Activated naive CD8-positive, alpha-beta T cell treated with anti-CD3 and anti-CD28 coated beads, Interleukin-2, amount 10 ng/mL, durations not matched to agents 7 days and 5 days (primary cell): ENCODE data around the gene C9orf153. TPM values are rescaled to one million over a fixed set of nuclear protein-coding genes. Genes with fewer than 3 reads are reported as not detected.
A peak's percentile ranks its signal among the peaks of the same experiment; 100 is the strongest.

Experiments used
- ATAC-seq: fragments of 150-1000 bp; cut with Tn5 transposase; one replicate; pipeline ENCODE4 v1.10.0; 2021; ENCODE audit warnings: low read depth, moderate library complexity
- POLR2A ChIA-PET: fragments of 350-600 bp; sonication (Branson Sonifier 250); formaldehyde crosslinking; loops from one replicate; lab custom pipeline; 2021; ENCODE audit warnings: antibody characterized with exemption; lab: Charles Lee
- DNase-seq: peaks from one replicate; pipeline ENCODE4 v3.0.0; 2021
- H3K27ac Mint-ChIP-seq: one replicate; pipeline ENCODE4 v1.8.0; 2022; ENCODE audit warnings: mild to moderate bottlenecking, mixed read lengths
- H3K27me3 Mint-ChIP-seq: one replicate; pipeline ENCODE4 v1.8.0; 2022; ENCODE audit warnings: mild to moderate bottlenecking, moderate library complexity, mixed read lengths
- H3K36me3 Mint-ChIP-seq: one replicate; pipeline ENCODE4 v1.8.0; 2021; ENCODE audit warnings: mild to moderate bottlenecking, mixed read lengths
- H3K4me1 Mint-ChIP-seq: one replicate; pipeline ENCODE4 v1.8.0; 2021; ENCODE audit warnings: mixed read lengths
- H3K4me3 Mint-ChIP-seq: one replicate; pipeline ENCODE4 v1.8.0; 2022; ENCODE audit warnings: mild to moderate bottlenecking, moderate library complexity, mixed read lengths
- H3K9me3 Mint-ChIP-seq: one replicate; pipeline ENCODE4 v1.8.0; 2021; ENCODE audit warnings: mixed read lengths
- total RNA-seq, 2 experiments: library from RNA; stranded (reverse); gene quantifications; one replicate each; pipeline ENCODE4 v1.2.3, GENCODE V29; 2021

Gene C9orf153
- total RNA-seq, 2 experiments from 2014 or later, result 0.30 to 0.34 TPM

DNA sequence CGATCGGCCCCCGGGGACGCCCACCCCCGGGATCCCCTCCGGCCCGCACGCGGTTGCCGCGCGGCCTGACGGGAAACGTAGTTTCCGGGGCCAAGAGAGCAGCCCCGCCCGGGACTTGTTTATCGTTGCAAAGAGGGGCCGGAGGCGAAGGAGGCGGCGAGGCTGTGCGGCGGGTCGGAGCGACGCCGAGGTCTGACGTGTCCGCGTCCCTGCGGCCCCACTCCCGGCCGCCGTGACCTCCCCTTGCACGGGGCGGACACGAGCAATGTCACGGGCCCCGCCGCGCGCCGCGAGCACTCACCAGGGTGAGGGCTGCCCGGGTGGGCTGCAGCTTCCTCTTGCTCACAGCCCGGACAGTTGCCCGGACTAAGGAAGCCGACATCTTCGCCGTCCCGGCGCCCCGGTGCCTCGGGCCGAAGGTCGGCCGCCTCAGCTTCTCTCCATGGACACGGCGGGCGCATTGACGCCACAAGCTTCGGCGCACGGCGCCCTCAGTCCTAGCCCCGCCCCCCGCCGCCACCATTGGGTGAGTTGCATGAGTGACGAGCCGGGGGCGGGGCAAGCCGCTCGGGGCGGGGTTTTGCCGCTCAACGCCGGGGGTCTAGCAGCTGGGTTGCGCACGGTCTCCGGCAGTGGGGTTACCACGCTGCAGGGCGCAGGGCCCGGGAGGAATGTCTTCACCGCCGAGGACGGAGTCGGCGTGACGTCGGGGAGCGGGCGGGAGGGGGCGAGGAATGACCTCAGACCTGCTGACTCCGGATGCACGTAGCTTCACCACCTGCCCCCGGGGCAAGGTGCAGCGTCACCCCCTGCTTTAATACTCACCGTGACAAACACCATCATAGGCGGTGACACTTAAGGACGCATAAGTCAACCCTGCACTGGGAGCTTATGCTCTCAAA is 22.9 kb upstream of the C9orf153 start, which contains the start of gene ISCA1:
TSS of gene ISCA1 (minus strand) at position 462 of the 902 bp plus-strand sequence. CDS start at position 382, 80 bp downstream.
- Mint-ChIP-seq H3K36me3 (peaks cover 12% of the 10 kb centered on the region), H3K4me1 (peaks cover 31% of the 10 kb centered on the region), H3K4me3 (peak within 1 kb of the TSS; percentile 94), H3K27me3 (no peaks in the 10 kb centered on the region), H3K27ac (peak within 1 kb of the TSS; percentile 95), H3K9me3 (no peaks in the 10 kb centered on the region)
- POLR2A ChIA-PET, result interaction anchor here (0.6 to 1.4 kb wide), 11 partner anchors 15 to 477 kb away, joined by 3 to 10 read pairs (median 4); partner anchors contain the start of gene NAA35
- ATAC-seq (peak; percentile 82), DNase-seq (peak; percentile 98)

GRCh38 chr9:86281593-86282076 is 22.2 kb upstream of the C9orf153 start:
- no peaks in the 10 kb centered on the region for H3K9me3 Mint-ChIP-seq
- peak overlapping the region; percentile 94 for H3K4me3 Mint-ChIP-seq
- H3K27ac Mint-ChIP-seq, result peak overlapping the region; percentile 82
- DNase-seq (peak; percentile 83), ATAC-seq (no peak)
- peaks cover 12% of the 10 kb centered on the region for H3K36me3 Mint-ChIP-seq
- H3K27me3 Mint-ChIP-seq, result no peaks in the 10 kb centered on the region
- POLR2A ChIA-PET, result interaction anchor here (1.4 kb wide), 4 partner anchors 15 to 59 kb away, joined by 4 to 10 read pairs (median 6); no protein-coding TSS in a partner anchor
- peaks cover 31% of the 10 kb centered on the region for H3K4me1 Mint-ChIP-seq

- POLR2A ChIA-PET, result no interaction called here
- Mint-ChIP-seq H3K4me3 (peak overlapping the region; percentile 10), H3K4me1 (peaks cover 31% of the 10 kb centered on the region), H3K36me3 (peaks cover 12% of the 10 kb centered on the region), H3K9me3 (no peaks in the 10 kb centered on the region), H3K27ac (peak overlapping the region; percentile 82), H3K27me3 (no peaks in the 10 kb centered on the region)
- ATAC-seq (no peak), DNase-seq (no peak)
These were observed 21.1 kb upstream of the C9orf153 start for GRCh38 chr9:86280580-86280979.

DNA sequence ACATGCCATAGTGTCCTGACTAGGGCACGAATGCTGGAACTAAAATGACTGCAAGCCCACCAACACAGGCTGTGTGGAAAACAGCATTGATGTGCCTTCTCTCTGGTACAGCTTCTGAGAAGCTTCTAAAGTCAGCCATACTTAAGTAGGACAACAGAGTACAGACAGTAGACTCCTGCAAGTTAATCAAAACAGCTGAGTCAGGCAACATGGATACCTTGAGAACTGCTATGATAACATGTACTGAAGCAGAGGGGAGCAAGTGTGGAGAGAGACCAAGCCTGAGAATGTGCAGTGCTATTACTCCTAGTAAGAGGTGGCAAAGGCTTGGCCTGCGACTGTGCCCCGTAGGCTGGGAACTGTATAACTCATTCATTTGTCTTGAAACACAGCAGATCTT is 20.4 kb upstream of the C9orf153 start:
- DNase-seq (no peak), ATAC-seq (no peak)
- no peak overlapping the region for H3K27ac Mint-ChIP-seq
- peaks cover 12% of the 10 kb centered on the region for H3K36me3 Mint-ChIP-seq
- POLR2A ChIA-PET, result no interaction called here
- no peaks in the 10 kb centered on the region for H3K27me3 Mint-ChIP-seq
- peaks cover 31% of the 10 kb centered on the region for H3K4me1 Mint-ChIP-seq
- H3K9me3 Mint-ChIP-seq, result no peaks in the 10 kb centered on the region
- no peak overlapping the region for H3K4me3 Mint-ChIP-seq

GRCh38 chr9:86277072-86277471 is 17.6 kb upstream of the C9orf153 start:
- Mint-ChIP-seq H3K27ac (no peak overlapping the region), H3K4me1 (peaks cover 22% of the 10 kb centered on the region), H3K4me3 (no peak overlapping the region), H3K9me3 (no peaks in the 10 kb centered on the region), H3K27me3 (no peaks in the 10 kb centered on the region), H3K36me3 (peaks cover 23% of the 10 kb centered on the region)
- no peak for DNase-seq
- POLR2A ChIA-PET, result no interaction called here
- no peak for ATAC-seq

- Mint-ChIP-seq H3K27ac (no peak overlapping the region), H3K4me1 (peaks cover 15% of the 10 kb centered on the region), H3K27me3 (no peaks in the 10 kb centered on the region), H3K36me3 (peaks cover 30% of the 10 kb centered on the region), H3K9me3 (no peaks in the 10 kb centered on the region), H3K4me3 (no peak overlapping the region)
- POLR2A ChIA-PET, result no interaction called here
- no peak for DNase-seq
- ATAC-seq, result no peak
These were observed 16.5 kb upstream of the C9orf153 start for GRCh38 chr9:86275962-86276361.

DNA sequence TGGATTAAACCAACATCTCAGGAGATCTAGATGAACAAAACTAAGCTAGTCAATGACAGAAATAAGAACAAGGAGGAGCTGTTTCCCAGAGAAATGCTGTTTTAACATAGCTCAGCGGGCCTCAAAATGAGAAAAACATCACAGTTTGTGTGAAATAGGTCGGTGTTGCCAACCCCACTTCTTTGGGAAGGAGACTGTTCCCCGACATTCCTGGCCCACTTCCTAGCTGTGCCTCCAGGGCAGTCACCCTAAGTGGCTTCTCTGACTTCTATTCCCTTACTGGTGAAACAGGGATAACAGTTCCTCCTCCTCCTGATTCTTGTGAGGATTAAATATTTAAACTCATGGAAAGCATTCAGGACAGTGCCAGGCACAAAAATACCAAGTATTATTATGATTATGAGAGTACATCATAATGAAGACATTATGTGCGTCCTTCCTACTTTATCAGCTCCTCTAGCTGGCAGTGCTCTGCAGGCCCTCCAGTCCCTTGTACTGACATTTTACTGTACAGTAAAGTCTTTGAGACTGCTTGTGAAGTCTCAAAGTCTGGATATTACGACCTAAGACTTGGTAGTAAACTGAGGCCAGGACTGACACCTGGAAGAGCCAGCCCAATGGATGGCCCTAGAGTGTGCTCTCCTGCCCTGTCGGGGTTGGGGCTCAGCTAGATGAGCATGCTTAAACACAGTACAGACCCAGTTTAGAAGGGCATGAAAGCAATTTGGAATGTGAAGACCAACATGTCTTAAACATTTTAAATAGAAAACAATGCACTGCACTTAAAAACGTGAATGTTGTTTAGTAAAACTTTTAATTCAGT is 15.6 kb upstream of the C9orf153 start:
- Mint-ChIP-seq H3K36me3 (peaks cover 29% of the 10 kb centered on the region), H3K27ac (no peak overlapping the region), H3K4me3 (no peak overlapping the region), H3K27me3 (no peaks in the 10 kb centered on the region), H3K9me3 (no peaks in the 10 kb centered on the region), H3K4me1 (peaks cover 12% of the 10 kb centered on the region)
- DNase-seq, result no peak
- POLR2A ChIA-PET, result no interaction called here
- no peak for ATAC-seq

- no peak for DNase-seq
- Mint-ChIP-seq H3K4me1 (no peaks in the 10 kb centered on the region), H3K36me3 (peaks cover 27% of the 10 kb centered on the region), H3K9me3 (no peaks in the 10 kb centered on the region), H3K4me3 (no peak overlapping the region), H3K27ac (no peak overlapping the region), H3K27me3 (no peaks in the 10 kb centered on the region)
- POLR2A ChIA-PET, result no interaction called here
- ATAC-seq, result no peak
These were observed 12.8 kb upstream of the C9orf153 start for GRCh38 chr9:86272221-86272620.

DNA sequence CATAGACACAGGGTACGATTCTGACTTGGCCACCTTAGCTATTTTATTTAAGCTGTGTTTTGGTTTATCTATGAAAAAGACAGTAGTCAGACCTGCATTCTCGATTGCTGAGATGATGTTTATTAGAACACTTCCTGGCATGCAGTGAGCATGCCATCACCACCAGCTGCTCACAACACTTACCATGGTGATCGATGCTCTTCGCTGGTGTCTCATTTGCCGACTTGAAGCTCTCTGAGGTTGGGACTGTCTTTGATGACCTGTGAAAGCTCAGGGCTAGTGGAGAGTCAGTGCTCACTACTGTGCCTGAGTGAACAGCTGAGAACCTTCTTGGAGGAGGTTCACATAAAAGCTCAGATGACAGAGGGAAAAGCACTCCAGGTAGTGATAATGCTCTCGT is 4.4 kb upstream of the C9orf153 start:
- H3K36me3 Mint-ChIP-seq, result peaks cover 10% of the 10 kb centered on the region
- POLR2A ChIA-PET, result no interaction called here

GRCh38 chr9:86262492-86262891 is 3.0 kb upstream of the C9orf153 start:
- ATAC-seq (no peak), DNase-seq (no peak)
- H3K4me3 Mint-ChIP-seq, result no peak overlapping the region
- POLR2A ChIA-PET, result no interaction called here
- H3K4me1 Mint-ChIP-seq, result no peaks in the 10 kb centered on the region
- no peaks in the 10 kb centered on the region for H3K9me3 Mint-ChIP-seq
- peaks cover 7% of the 10 kb centered on the region for H3K36me3 Mint-ChIP-seq
- no peak overlapping the region for H3K27ac Mint-ChIP-seq
- no peaks in the 10 kb centered on the region for H3K27me3 Mint-ChIP-seq

More for the DNA sequence above, 4.4 kb upstream of the C9orf153 start:
- Mint-ChIP-seq H3K27ac (no peak overlapping the region), H3K4me3 (no peak overlapping the region), H3K9me3 (no peaks in the 10 kb centered on the region), H3K4me1 (no peaks in the 10 kb centered on the region), H3K27me3 (no peaks in the 10 kb centered on the region)
- DNase-seq (no peak), ATAC-seq (no peak)

DNA sequence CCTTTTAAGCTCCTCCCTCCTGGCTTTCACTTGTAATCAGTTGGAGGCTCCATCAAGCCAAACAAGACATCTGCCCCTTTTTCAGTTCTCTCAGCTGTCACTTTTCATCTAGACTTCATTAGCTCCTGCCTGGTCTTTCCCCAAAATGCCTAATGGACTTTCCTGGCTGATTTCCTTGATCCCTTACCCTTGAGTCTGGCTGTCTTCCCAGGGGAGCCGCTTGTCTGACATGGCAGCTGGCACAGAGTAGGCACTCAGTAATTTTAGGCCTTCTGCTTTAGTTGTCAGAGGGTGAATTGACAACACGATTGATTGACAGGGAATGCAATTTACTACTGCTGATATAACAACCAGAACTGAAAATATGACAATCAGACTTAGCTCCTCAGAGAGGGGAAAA is 2.1 kb downstream of the C9orf153 start:
- Mint-ChIP-seq H3K27me3 (no peaks in the 10 kb centered on the region), H3K36me3 (peaks cover 4% of the 10 kb centered on the region), H3K4me1 (no peaks in the 10 kb centered on the region), H3K9me3 (peaks cover 4% of the 10 kb centered on the region), H3K27ac (no peak overlapping the region), H3K4me3 (no peak overlapping the region)
- POLR2A ChIA-PET, result no interaction called here
- DNase-seq, result no peak
- no peak for ATAC-seq

DNA sequence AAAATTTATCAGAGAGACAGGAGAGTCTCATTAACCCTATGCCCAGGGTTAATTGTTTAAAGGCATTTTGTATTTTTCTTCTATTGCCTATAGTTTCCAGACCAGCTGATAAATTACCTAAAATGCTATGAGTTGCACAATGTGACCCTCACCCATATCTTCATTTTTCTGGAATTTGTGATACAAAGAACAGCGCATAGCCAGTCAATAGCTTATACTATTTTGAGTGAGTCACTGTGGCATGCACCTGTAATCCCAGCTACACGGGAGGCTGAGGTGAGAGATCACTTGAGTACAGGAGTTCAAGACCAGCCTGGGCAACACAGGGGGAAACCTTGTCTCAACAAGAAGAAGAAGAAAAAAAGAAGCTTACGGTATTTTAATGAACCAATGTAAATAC is 2.8 kb downstream of the C9orf153 start:
- Mint-ChIP-seq H3K27me3 (no peaks in the 10 kb centered on the region), H3K4me3 (no peak overlapping the region), H3K4me1 (no peaks in the 10 kb centered on the region), H3K9me3 (peaks cover 4% of the 10 kb centered on the region), H3K36me3 (peaks cover 4% of the 10 kb centered on the region), H3K27ac (no peak overlapping the region)
- POLR2A ChIA-PET, result no interaction called here
- ATAC-seq (no peak), DNase-seq (no peak)

GRCh38 chr9:86253577-86253976 is 5.9 kb downstream of the C9orf153 start:
- H3K27me3 Mint-ChIP-seq, result no peaks in the 10 kb centered on the region

More at GRCh38 chr9:86253577-86253976, 5.9 kb downstream of the C9orf153 start:
- H3K36me3 Mint-ChIP-seq, result peaks cover 4% of the 10 kb centered on the region
- no peaks in the 10 kb centered on the region for H3K4me1 Mint-ChIP-seq
- ATAC-seq, result no peak
- no peak for DNase-seq
- no peak overlapping the region for H3K4me3 Mint-ChIP-seq
- H3K9me3 Mint-ChIP-seq, result peaks cover 4% of the 10 kb centered on the region
- POLR2A ChIA-PET, result no interaction called here
- no peak overlapping the region for H3K27ac Mint-ChIP-seq
